ENCODE results near the gene QSOX1. TPM values are rescaled to one million over a fixed set of nuclear protein-coding genes. Genes with fewer than 3 reads are reported as not detected.

Gene QSOX1
- total RNA-seq, 1 experiment from 2014 or later, result 69.0 TPM

DNA sequence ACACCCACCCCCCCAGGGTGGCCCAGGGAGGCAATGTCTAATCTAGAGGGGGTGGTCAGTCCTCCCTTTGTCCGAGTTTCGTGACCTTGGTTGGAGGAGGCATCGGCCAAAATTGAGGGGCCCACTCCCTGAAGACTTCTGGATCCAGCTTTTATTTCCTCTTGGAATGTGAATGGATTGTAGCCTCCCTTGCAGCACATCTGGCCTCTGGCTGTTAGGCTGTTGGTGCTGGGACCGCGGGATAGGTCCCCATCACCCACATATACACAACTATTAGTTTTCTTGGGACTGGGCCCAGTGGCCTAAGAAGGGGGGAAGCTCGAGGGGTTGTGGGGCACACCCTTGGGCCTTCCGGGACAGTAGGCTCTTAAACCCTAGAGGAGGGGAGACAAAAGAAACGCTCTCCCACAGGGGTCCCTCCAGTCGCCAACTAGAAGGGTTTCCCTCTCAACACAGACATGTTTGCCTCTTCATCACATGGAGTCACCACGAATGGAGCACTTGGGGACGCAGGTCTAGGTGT, 77.9 kb downstream of the QSOX1 start:
- TF ChIP-seq, protein P1, sequence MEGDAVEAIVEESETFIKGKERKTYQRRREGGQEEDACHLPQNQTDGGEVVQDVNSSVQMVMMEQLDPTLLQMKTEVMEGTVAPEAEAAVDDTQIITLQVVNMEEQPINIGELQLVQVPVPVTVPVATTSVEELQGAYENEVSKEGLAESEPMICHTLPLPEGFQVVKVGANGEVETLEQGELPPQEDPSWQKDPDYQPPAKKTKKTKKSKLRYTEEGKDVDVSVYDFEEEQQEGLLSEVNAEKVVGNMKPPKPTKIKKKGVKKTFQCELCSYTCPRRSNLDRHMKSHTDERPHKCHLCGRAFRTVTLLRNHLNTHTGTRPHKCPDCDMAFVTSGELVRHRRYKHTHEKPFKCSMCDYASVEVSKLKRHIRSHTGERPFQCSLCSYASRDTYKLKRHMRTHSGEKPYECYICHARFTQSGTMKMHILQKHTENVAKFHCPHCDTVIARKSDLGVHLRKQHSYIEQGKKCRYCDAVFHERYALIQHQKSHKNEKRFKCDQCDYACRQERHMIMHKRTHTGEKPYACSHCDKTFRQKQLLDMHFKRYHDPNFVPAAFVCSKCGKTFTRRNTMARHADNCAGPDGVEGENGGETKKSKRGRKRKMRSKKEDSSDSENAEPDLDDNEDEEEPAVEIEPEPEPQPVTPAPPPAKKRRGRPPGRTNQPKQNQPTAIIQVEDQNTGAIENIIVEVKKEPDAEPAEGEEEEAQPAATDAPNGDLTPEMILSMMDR (conservative IDR thresholded peaks at IDR 0.05; ENCODE audit: low read depth, low read length), result no peak
- no peak for TF ChIP-seq EZH2 (IDR thresholded peaks at IDR 0.05; ENCODE audit: borderline replicate concordance, low read depth, low read length, poor library complexity, severe bottlenecking)
- BruUV-seq (replicated peaks), result no TSS peak
- no peak for DNase-seq (ENCODE audit: low spot score)
- Histone ChIP-seq H3K27ac (ENCODE audit: low read depth, low read length, poor library complexity, severe bottlenecking) (no peak overlapping the region), H3K27me3 (replicated peaks; ENCODE audit: insufficient read depth, low read depth, low read length, poor library complexity) (peaks cover 94% of the 10 kb centered on the region), H3K36me3 (ENCODE audit: insufficient read depth, low read length, poor library complexity, severe bottlenecking) (no peaks in the 10 kb centered on the region), H3K4me3 (ENCODE audit: low read depth, low read length, poor library complexity, severe bottlenecking) (no peak overlapping the region), H3K4me1 (ENCODE audit: insufficient read depth, low read length, poor library complexity, severe bottlenecking) (peaks cover 13% of the 10 kb centered on the region), H3K9me3 (ENCODE audit: low read depth, low read length, poor library complexity, severe bottlenecking) (no peaks in the 10 kb centered on the region)
- POLR2A ChIA-PET (ENCODE audit: low non-redundant PET), result no interaction called here
- CTCF ChIA-PET, result no interaction called here
- intact Hi-C loops (cut with micrococcal nuclease; ENCODE audit: unreplicated experiment), result no loop called here

GRCh38 chr1:180233191-180234011, 78.7 kb downstream of the QSOX1 start:
- no peak overlapping the region for H3K4me3 ChIP-seq (ENCODE audit: low read depth, low read length, poor library complexity, severe bottlenecking)

GRCh38 chr1:180234369-180235076, 79.9 kb downstream of the QSOX1 start:
- no peak for DNase-seq (ENCODE audit: low spot score)
- ChIA-PET CTCF (no interaction called here), POLR2A (ENCODE audit: low non-redundant PET) (no interaction called here)
- H3K27ac ChIP-seq (ENCODE audit: low read depth, low read length, poor library complexity, severe bottlenecking), result no peak overlapping the region
- H3K4me3 ChIP-seq (ENCODE audit: low read depth, low read length, poor library complexity, severe bottlenecking), result no peak overlapping the region
- TF ChIP-seq, protein P1 (conservative IDR thresholded peaks at IDR 0.05; ENCODE audit: low read depth, low read length), result no peak
- peak; percentile 82 for TF ChIP-seq EZH2 (IDR thresholded peaks at IDR 0.05; ENCODE audit: borderline replicate concordance, low read depth, low read length, poor library complexity, severe bottlenecking)
- H3K4me1 ChIP-seq (ENCODE audit: insufficient read depth, low read length, poor library complexity, severe bottlenecking), result peaks cover 10% of the 10 kb centered on the region
- no peaks in the 10 kb centered on the region for H3K36me3 ChIP-seq (ENCODE audit: insufficient read depth, low read length, poor library complexity, severe bottlenecking)
- H3K27me3 ChIP-seq (replicated peaks; ENCODE audit: insufficient read depth, low read depth, low read length, poor library complexity), result peaks cover 94% of the 10 kb centered on the region
- BruUV-seq (replicated peaks), result no TSS peak
- H3K9me3 ChIP-seq (ENCODE audit: low read depth, low read length, poor library complexity, severe bottlenecking), result no peaks in the 10 kb centered on the region
- intact Hi-C loops (cut with micrococcal nuclease; ENCODE audit: unreplicated experiment), result no loop called here

More at GRCh38 chr1:180233191-180234011, 78.7 kb downstream of the QSOX1 start:
- intact Hi-C loops (cut with micrococcal nuclease; ENCODE audit: unreplicated experiment), result no loop called here
- H3K27ac ChIP-seq (ENCODE audit: low read depth, low read length, poor library complexity, severe bottlenecking), result no peak overlapping the region
- peaks cover 94% of the 10 kb centered on the region for H3K27me3 ChIP-seq (replicated peaks; ENCODE audit: insufficient read depth, low read depth, low read length, poor library complexity)
- no TSS peak for BruUV-seq (replicated peaks)
- no peaks in the 10 kb centered on the region for H3K9me3 ChIP-seq (ENCODE audit: low read depth, low read length, poor library complexity, severe bottlenecking)
- H3K4me1 ChIP-seq (ENCODE audit: insufficient read depth, low read length, poor library complexity, severe bottlenecking), result peaks cover 13% of the 10 kb centered on the region
- DNase-seq (ENCODE audit: low spot score), result no peak
- ChIA-PET CTCF (no interaction called here), POLR2A (ENCODE audit: low non-redundant PET) (no interaction called here)
- TF ChIP-seq EZH2 (IDR thresholded peaks at IDR 0.05; ENCODE audit: borderline replicate concordance, low read depth, low read length, poor library complexity, severe bottlenecking), result peak; percentile 100
- TF ChIP-seq, protein P1 (conservative IDR thresholded peaks at IDR 0.05; ENCODE audit: low read depth, low read length), result no peak
- H3K36me3 ChIP-seq (ENCODE audit: insufficient read depth, low read length, poor library complexity, severe bottlenecking), result no peaks in the 10 kb centered on the region
